ENCODE measurements around the gene HAUS3. TPM values are rescaled to one million over a fixed set of nuclear protein-coding genes. Genes with fewer than 3 reads are reported as not detected.

Gene HAUS3
- total RNA-seq, 2 experiments from 2014 or later: 28.5 to 28.7 TPM

GRCh38 chr4:2272026-2272827 lies 30.3 kb upstream of the HAUS3 start:
- no peak overlapping the region for H3K4me3 Mint-ChIP-seq
- no peaks in the 10 kb centered on the region for H3K4me1 Mint-ChIP-seq
- H3K27me3 Mint-ChIP-seq: no peaks in the 10 kb centered on the region
- no peaks in the 10 kb centered on the region for H3K36me3 Mint-ChIP-seq
- DNase-seq: no peak
- POLR2A ChIA-PET: no interaction called here
- no peaks in the 10 kb centered on the region for H3K9me3 Mint-ChIP-seq
- no peak overlapping the region for H3K27ac Mint-ChIP-seq
- ATAC-seq (ENCODE audit: low read depth): no peak

DNA sequence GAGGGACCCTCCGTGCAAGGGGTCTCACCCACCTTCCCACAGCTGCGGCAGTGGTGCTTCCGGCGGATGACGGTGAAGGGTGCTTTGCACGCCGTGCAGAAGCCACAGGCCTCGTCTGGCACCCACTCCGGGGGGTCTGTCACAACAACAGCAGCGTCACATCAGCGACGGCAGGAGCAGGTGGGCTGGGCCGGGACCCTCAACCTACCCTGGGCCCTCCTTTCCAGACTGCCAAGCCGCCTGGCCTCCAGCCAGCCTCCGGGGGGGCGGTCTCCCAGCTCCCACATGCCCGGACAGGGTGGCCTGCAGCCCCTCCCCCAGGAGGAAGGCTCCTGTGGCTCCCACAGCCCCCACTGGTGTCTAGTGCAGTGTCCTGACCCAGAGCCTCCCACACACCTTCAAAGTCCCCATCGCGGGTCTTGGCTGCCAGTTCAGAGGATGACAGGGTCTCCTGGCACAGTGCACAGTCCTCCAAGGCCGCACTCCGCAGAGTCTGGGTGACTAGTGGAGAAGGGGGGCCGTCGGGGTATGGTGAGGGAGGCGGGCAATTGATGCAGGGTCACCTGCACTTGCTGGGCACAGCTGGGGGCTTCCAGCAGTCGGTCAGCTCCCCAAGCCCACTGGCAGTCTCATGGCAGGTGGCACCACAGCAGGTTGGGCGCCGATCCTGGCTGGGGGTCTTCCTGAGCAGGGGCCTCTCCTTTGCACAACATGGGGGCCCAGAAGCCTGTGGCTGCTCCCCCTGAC lies 29.5 kb upstream of the HAUS3 start:
- H3K9me3 Mint-ChIP-seq: no peaks in the 10 kb centered on the region
- no peak for ATAC-seq (ENCODE audit: low read depth)
- H3K4me3 Mint-ChIP-seq: no peak overlapping the region
- no peaks in the 10 kb centered on the region for H3K27me3 Mint-ChIP-seq
- POLR2A ChIA-PET: no interaction called here
- no peaks in the 10 kb centered on the region for H3K4me1 Mint-ChIP-seq
- no peaks in the 10 kb centered on the region for H3K36me3 Mint-ChIP-seq
- no peak overlapping the region for H3K27ac Mint-ChIP-seq
- DNase-seq: no peak

DNA sequence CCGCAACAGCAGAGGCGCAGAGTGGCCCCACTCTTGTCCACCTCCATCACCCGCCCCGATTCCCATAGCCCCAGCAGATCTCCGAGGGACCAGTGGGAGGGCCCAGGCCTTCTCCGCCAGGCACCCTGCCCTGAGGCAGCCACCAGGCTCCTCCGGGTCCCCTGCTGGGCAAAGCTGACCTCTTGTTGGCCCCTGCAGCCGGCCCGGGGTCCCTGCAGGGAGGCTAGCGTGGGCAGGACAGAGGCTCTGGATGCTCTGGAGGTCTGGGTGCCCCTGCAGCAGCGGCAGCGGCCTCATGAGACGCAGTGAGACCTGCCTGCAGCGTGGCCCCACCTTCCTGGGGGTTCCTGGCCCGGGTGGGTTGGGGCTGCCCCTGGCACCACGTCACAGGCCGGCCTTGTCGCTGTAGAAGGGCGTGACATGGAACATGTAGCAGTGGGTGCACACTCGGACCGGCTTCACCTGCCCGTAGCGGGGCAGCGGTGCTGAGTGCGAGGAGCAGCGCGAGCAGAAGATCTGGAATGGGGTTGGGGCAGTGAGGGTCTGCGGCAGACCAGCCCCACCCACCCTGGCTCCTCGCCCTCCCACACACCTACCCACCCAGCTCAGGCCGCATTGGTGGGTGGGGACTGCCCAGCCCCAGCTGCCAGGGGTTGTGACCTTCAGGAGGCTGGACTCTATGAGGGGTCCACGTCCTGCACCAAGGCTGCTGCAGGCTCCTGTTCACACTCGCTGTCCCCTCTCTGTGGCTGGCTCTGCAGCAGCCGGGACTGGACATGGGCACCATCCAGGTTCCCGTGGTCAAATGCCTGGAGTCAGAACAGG lies 28.6 kb upstream of the HAUS3 start:
- Mint-ChIP-seq H3K9me3 (no peaks in the 10 kb centered on the region), H3K27me3 (no peaks in the 10 kb centered on the region), H3K4me1 (no peaks in the 10 kb centered on the region), H3K27ac (no peak overlapping the region), H3K36me3 (no peaks in the 10 kb centered on the region), H3K4me3 (no peak overlapping the region)
- no peak for ATAC-seq (ENCODE audit: low read depth)
- DNase-seq: no peak
- POLR2A ChIA-PET: no interaction called here

DNA sequence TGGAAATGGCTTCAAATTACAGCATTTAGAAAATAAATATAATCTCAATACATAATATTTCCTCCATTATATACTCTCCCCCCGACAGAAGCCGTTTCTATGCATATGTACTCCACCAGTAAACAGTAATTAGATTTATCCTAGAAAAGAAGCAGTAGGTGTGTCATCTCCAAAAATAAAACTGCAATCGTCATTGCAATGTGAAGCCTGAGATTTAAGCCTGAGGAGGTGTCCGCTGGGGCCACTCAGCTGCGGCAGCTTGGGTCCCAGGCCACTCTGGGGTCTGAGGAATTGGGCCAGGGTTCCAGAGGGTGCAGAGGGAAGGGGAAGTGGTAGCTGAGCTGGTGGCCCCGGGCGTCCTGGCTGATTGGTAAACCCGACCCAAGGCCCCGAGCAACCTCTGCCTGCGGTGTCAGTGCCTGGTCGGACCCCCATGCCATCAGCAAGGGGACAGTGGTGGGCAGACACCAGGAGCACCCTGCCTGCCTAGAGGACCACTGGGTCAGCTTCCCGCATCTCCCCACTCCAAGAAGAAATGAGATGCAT lies 27.8 kb upstream of the HAUS3 start:
- POLR2A ChIA-PET: no interaction called here
- no peaks in the 10 kb centered on the region for H3K36me3 Mint-ChIP-seq
- no peaks in the 10 kb centered on the region for H3K9me3 Mint-ChIP-seq

DNA sequence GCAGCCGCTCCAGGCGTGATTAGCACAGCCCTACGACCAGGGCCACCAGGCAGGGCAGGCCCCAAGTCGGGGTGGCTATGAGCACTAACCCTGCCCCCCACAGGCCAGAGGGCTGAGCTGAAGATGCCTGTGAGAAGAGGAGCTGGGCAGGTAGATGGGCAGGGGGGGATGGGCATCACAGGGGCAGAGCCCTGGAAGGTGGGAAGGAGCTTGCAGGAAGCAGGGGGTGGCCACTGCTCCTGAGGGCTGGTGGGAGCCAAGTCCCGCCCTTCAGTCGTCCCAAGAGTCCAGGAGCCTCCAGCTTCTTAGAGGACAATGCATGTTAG lies 27.2 kb upstream of the HAUS3 start:
- POLR2A ChIA-PET: no interaction called here
- DNase-seq (no peak), ATAC-seq (ENCODE audit: low read depth) (no peak)
- Mint-ChIP-seq H3K9me3 (no peaks in the 10 kb centered on the region), H3K27me3 (no peaks in the 10 kb centered on the region), H3K36me3 (no peaks in the 10 kb centered on the region), H3K4me1 (no peaks in the 10 kb centered on the region), H3K27ac (no peak overlapping the region), H3K4me3 (no peak overlapping the region)

More for the DNA sequence above, 27.8 kb upstream of the HAUS3 start:
- DNase-seq (no peak), ATAC-seq (ENCODE audit: low read depth) (no peak)
- Mint-ChIP-seq H3K27ac (no peak overlapping the region), H3K4me1 (no peaks in the 10 kb centered on the region), H3K27me3 (no peaks in the 10 kb centered on the region), H3K4me3 (no peak overlapping the region)

- POLR2A ChIA-PET: no interaction called here
- no peak for ATAC-seq (ENCODE audit: low read depth)
- no peak for DNase-seq
- Mint-ChIP-seq H3K27me3 (no peaks in the 10 kb centered on the region), H3K4me3 (no peak overlapping the region), H3K4me1 (no peaks in the 10 kb centered on the region), H3K9me3 (no peaks in the 10 kb centered on the region), H3K36me3 (no peaks in the 10 kb centered on the region), H3K27ac (no peak overlapping the region)
Measured at GRCh38 chr4:2268357-2269205, 26.7 kb upstream of the HAUS3 start.

GRCh38 chr4:2267841-2268240 lies 25.9 kb upstream of the HAUS3 start:
- POLR2A ChIA-PET: no interaction called here
- Mint-ChIP-seq H3K27ac (no peak overlapping the region), H3K4me1 (no peaks in the 10 kb centered on the region), H3K4me3 (no peak overlapping the region), H3K27me3 (no peaks in the 10 kb centered on the region), H3K36me3 (no peaks in the 10 kb centered on the region), H3K9me3 (no peaks in the 10 kb centered on the region)
- DNase-seq (no peak), ATAC-seq (ENCODE audit: low read depth) (no peak)

DNA sequence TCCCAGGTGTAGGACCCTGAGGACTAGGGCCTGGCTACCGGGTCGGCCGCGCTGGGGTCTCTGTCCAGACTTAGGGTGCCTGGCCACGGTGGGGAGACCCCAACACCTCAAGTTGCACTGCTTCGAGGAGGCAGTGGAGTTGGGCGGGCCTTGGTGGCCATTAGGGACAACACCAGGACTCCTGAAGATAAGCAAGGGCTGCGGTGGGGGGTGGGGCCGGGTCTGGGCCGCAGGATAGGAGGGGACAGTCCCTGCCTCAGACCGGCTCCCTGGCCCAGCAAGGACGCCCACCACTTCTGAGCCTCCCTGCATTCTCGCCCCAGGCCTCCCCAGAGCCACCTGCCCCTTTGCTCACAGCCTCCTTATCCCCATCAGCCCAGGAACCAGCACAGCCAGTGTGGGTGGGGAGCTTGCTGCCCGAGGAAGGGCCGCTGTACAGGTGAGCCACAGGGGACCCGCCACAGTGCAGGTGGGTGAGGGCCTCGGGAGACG lies 25.4 kb upstream of the HAUS3 start:
- Mint-ChIP-seq H3K27me3 (no peaks in the 10 kb centered on the region), H3K36me3 (no peaks in the 10 kb centered on the region), H3K4me1 (no peaks in the 10 kb centered on the region), H3K4me3 (no peak overlapping the region), H3K9me3 (no peaks in the 10 kb centered on the region), H3K27ac (no peak overlapping the region)
- POLR2A ChIA-PET: no interaction called here
- DNase-seq (no peak), ATAC-seq (ENCODE audit: low read depth) (no peak)

GRCh38 chr4:2266821-2267220 lies 24.9 kb upstream of the HAUS3 start:
- DNase-seq: no peak
- no peaks in the 10 kb centered on the region for H3K36me3 Mint-ChIP-seq
- H3K27me3 Mint-ChIP-seq: no peaks in the 10 kb centered on the region
- no peaks in the 10 kb centered on the region for H3K4me1 Mint-ChIP-seq
- H3K4me3 Mint-ChIP-seq: no peak overlapping the region
- no peaks in the 10 kb centered on the region for H3K9me3 Mint-ChIP-seq
- ATAC-seq (ENCODE audit: low read depth): no peak
- POLR2A ChIA-PET: interaction anchor here (0.9 kb wide), 1 partner anchor 25 kb away, joined by 4 read pairs; the partner anchor contains the start of genes HAUS3 and POLN
- no peak overlapping the region for H3K27ac Mint-ChIP-seq

DNA sequence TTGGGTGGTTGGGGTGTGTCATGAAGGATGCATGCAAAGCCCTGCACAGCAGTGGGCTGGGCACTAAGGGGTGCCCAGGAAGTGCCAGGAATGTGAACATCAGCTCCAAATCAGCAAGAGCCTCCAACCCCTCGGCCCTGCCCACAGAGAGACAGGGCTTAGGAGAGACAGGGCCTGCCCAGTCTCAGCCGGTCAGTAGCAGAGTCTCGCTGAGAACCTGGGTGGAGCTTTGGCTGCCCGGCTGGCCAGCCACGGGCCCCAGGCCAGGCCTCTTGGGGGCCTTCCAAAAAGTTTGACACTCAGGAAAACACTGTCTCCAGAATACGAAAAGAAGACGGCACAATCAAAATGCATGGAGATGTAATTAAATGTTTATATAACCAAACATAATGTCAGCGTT lies 24.3 kb upstream of the HAUS3 start:
- no peak for DNase-seq
- H3K27ac Mint-ChIP-seq: no peak overlapping the region
- H3K27me3 Mint-ChIP-seq: no peaks in the 10 kb centered on the region
- no peaks in the 10 kb centered on the region for H3K9me3 Mint-ChIP-seq
- no peaks in the 10 kb centered on the region for H3K4me1 Mint-ChIP-seq
- no peak overlapping the region for H3K4me3 Mint-ChIP-seq
- POLR2A ChIA-PET: interaction anchor here (0.9 kb wide), 1 partner anchor 25 kb away, joined by 4 read pairs; the partner anchor contains the start of genes HAUS3 and POLN
- ATAC-seq (ENCODE audit: low read depth): no peak
- no peaks in the 10 kb centered on the region for H3K36me3 Mint-ChIP-seq

DNA sequence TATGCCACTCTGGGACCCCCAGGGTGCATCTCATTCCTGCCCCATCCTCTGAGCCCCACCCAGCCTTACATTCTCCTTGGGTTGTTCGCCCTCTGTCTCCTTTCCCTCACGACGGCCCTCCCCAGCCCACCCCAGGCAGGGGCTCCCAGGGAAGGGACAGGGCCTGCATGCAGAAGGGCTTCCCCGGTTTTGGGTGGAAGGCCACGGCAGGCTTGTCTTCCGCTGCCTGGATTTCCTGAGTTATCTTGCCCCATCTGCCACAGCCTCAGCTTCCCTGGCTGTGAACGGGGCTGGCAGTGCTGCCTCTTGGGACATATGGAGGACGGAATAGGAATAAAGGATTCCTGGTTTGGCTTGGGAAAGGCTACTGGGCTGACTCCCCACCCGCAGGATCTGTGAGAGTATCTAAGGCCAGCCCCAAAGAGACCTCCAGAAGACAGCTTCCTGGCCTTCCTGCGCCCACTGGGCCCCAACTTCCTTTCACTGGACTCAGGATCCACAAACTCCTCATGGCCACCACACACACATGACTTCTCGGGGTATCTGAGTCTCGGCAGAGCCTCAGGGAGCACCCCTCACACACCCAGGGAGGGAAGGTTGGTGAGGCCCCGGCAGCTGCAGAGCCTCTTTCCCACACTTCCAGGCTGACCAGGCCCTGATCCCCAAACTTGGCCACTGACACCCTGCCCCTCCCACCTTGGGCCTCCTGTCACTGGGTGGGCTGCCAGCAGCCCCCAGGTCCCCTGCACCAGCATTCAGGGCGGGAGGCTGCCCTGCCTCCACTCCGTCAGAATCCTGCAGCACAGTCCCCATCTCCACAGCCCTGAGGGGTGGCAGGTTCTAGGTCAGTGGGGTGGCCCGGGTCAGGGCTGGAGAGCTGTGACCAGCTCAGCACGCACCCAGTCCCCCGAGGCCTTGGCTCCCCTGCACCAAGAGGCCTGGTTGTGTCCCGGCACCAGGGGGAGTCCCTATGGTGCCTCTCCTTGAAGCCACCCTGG lies 23.5 kb upstream of the HAUS3 start:
- Mint-ChIP-seq H3K9me3 (no peaks in the 10 kb centered on the region), H3K4me3 (no peak overlapping the region), H3K36me3 (no peaks in the 10 kb centered on the region), H3K4me1 (no peaks in the 10 kb centered on the region), H3K27me3 (no peaks in the 10 kb centered on the region), H3K27ac (no peak overlapping the region)
- no peak for DNase-seq
- no peak for ATAC-seq (ENCODE audit: low read depth)
- POLR2A ChIA-PET: interaction anchor here (1.2 kb wide), 1 partner anchor 25 kb away, joined by 3 read pairs; no protein-coding TSS in a partner anchor
